ENCODE measurements around the gene DIP2C. TPM values are rescaled to one million over a fixed set of nuclear protein-coding genes. Genes with fewer than 3 reads are reported as not detected.

The DIP2C gene
- total and polyA plus RNA-seq, 8 donors = 2.4 to 40.1 (median 21.0) TPM

- Histone ChIP-seq H3K9me3 (no peaks in the 10 kb centered on the region), H3K4me1 (peaks cover 14 to 58% (median 44%) of the 10 kb centered on the region in 4 donors), H3K27me3 (no peaks in the 10 kb centered on the region), H3K4me3 (no peak overlapping the region), H3K27ac (peak overlapping the region; percentile 13 to 83 (median 77)), H3K36me3 (peaks cover 0 to under 1% (median 0%) of the 10 kb centered on the region in 4 donors)
- DNase-seq = no peak
- intact Hi-C loops (cut with DNase I; ENCODE audit: low total_unique reads) = no loop called here
- 61 to 85% (median 71%) methylated on average over 5 to 8 of the region's 8 CpGs for WGBS, 5 donors
- TF ChIP-seq CTCF (IDR thresholded peaks at IDR 0.05) (no peak), POLR2A (IDR thresholded peaks at IDR 0.05) (no peak), EP300 (IDR thresholded peaks at IDR 0.05) (no peak), POLR2AphosphoS5 (IDR thresholded peaks at IDR 0.05) (no peak)
These were observed 65.2 kb downstream of the DIP2C start for GRCh38 chr10:624312-624604.

- Histone ChIP-seq H3K4me1 (peaks cover 14 to 63% (median 47%) of the 10 kb centered on the region in 4 donors), H3K36me3 (no peaks in the 10 kb centered on the region), H3K4me3 (no peak overlapping the region), H3K27ac (peak overlapping the region; percentile 13 to 83 (median 77)), H3K27me3 (no peaks in the 10 kb centered on the region), H3K9me3 (no peaks in the 10 kb centered on the region)
- TF ChIP-seq POLR2A (IDR thresholded peaks at IDR 0.05) (no peak), POLR2AphosphoS5 (IDR thresholded peaks at IDR 0.05) (no peak), EP300 (IDR thresholded peaks at IDR 0.05) (no peak), CTCF (IDR thresholded peaks at IDR 0.05) (no peak)
- intact Hi-C loops (cut with DNase I; ENCODE audit: low total_unique reads) = no loop called here
- 57 to 79% (median 73%) methylated on average over 16 to 24 of the region's 24 CpGs for WGBS, 5 donors
- DNase-seq = no peak
These were observed 65.8 kb downstream of the DIP2C start for GRCh38 chr10:623477-624311.

GRCh38 chr10:623014-623413 is 66.5 kb downstream of the DIP2C start:
- H3K27me3 ChIP-seq = no peaks in the 10 kb centered on the region
- DNase-seq = no peak
- no peaks in the 10 kb centered on the region for H3K9me3 ChIP-seq
- H3K4me3 ChIP-seq = no peak overlapping the region
- TF ChIP-seq POLR2AphosphoS5 (IDR thresholded peaks at IDR 0.05) = no peak
- no peak for TF ChIP-seq EP300 (IDR thresholded peaks at IDR 0.05)
- TF ChIP-seq CTCF (IDR thresholded peaks at IDR 0.05) = no peak
- WGBS, 5 donors = 87 to 95% (median 92%) methylated on average over 19 of the region's 19 CpGs
- H3K36me3 ChIP-seq = no peaks in the 10 kb centered on the region
- peak overlapping the region in 2 of 5 donors; percentile 80 to 83 for H3K27ac ChIP-seq
- H3K4me1 ChIP-seq = peaks cover 14 to 70% (median 52%) of the 10 kb centered on the region in 4 donors
- intact Hi-C loops (cut with DNase I; ENCODE audit: low total_unique reads) = no loop called here

GRCh38 chr10:621981-622740 is 67.3 kb downstream of the DIP2C start:
- no peaks in the 10 kb centered on the region for H3K9me3 ChIP-seq
- H3K4me1 ChIP-seq = peaks cover 22 to 79% (median 58%) of the 10 kb centered on the region in 4 donors
- intact Hi-C loops (cut with DNase I; ENCODE audit: low total_unique reads) = no loop called here
- WGBS, 5 donors = 65 to 80% (median 73%) methylated on average over 11 to 13 of the region's 13 CpGs
- DNase-seq = no peak
- no peak overlapping the region for H3K4me3 ChIP-seq
- TF ChIP-seq POLR2AphosphoS5 (IDR thresholded peaks at IDR 0.05) = no peak
- TF ChIP-seq POLR2A (IDR thresholded peaks at IDR 0.05) = no peak
- H3K36me3 ChIP-seq = no peaks in the 10 kb centered on the region
- H3K27me3 ChIP-seq = no peaks in the 10 kb centered on the region
- H3K27ac ChIP-seq = peak overlapping the region in 3 of 5 donors; percentile 8 to 83 (median 34)

All from stomach (tissue), 9 donors.